GM23338 (cell line): Measurements from ENCODE around the gene USP3. TPM values are rescaled to one million over a fixed set of nuclear protein-coding genes. Genes with fewer than 3 reads are reported as not detected.

Experiments
- ATAC-seq: fragments of 200-7000 bp; cut with Tn5 transposase; 3 replicates; pipeline ENCODE4 v1.9.1; 2020
- DNase-seq: peaks from one replicate; pipeline ENCODE4 v3.0.0-alpha.2; 2015; ENCODE audit warnings: low spot score
- H2AFZ ChIP-seq: fragments of 200-600 bp; sonication (generic); 2 replicates; pipeline ENCODE4 v1.8.0; 2016; ENCODE audit warnings: antibody characterized with exemption, mild to moderate bottlenecking, moderate library complexity
- H3F3A ChIP-seq: fragments of 200-600 bp; sonication (generic); replicated peaks from 2 replicates; pipeline ENCODE4 v1.8.0; 2017; ENCODE audit warnings: antibody characterized with exemption, mixed run types, low read depth
- H3K27ac ChIP-seq: fragments of 200-600 bp; sonication (generic); 2 replicates; pipeline ENCODE4 v1.6.1; 2016; ENCODE audit warnings: low read depth
- H3K27me3 ChIP-seq: fragments of 200-600 bp; sonication (generic); 2 replicates; pipeline ENCODE4 v1.8.0; 2016; ENCODE audit warnings: mild to moderate bottlenecking, mixed run types, moderate library complexity; ENCODE audit not compliant: insufficient read depth
- H3K36me3 ChIP-seq: fragments of 200-600 bp; sonication (generic); 2 replicates; pipeline ENCODE4 v1.8.0; 2016; ENCODE audit warnings: mild to moderate bottlenecking; ENCODE audit not compliant: insufficient read depth
- H3K4me1 ChIP-seq: fragments of 200-600 bp; sonication (generic); 2 replicates; pipeline ENCODE4 v1.8.0; 2016; ENCODE audit warnings: mild to moderate bottlenecking, moderate library complexity; ENCODE audit not compliant: insufficient read depth
- H3K4me2 ChIP-seq: fragments of 200-600 bp; sonication (generic); 2 replicates; pipeline ENCODE4 v1.7.1; 2017; ENCODE audit warnings: mixed run types
- H3K4me3 ChIP-seq: fragments of 200-600 bp; sonication (generic); 2 replicates; pipeline ENCODE4 v1.6.1; 2016; ENCODE audit warnings: mixed run types
- H3K79me2 ChIP-seq: fragments of 200-600 bp; sonication (generic); replicated peaks from 2 replicates; pipeline ENCODE4 v1.8.0; 2017; ENCODE audit warnings: mild to moderate bottlenecking; ENCODE audit not compliant: insufficient read depth
- H3K9me2 ChIP-seq: fragments of 200-600 bp; sonication (generic); 2 replicates; pipeline ENCODE4 v1.8.0; 2017; ENCODE audit not compliant: insufficient read depth
- H4K20me1 ChIP-seq: fragments of 200-600 bp; sonication (generic); replicated peaks from 2 replicates; pipeline ENCODE4 v1.8.0; 2017; ENCODE audit warnings: mild to moderate bottlenecking; ENCODE audit not compliant: insufficient read depth
- H3K27ac Mint-ChIP-seq: 2 replicates; pipeline ENCODE4 v1.8.0; 2020; ENCODE audit warnings: inconsistent platforms, mild to moderate bottlenecking, moderate library complexity, mixed read lengths
- H3K27me3 Mint-ChIP-seq: 3 replicates; pipeline ENCODE4 v1.8.0; 2022; ENCODE audit warnings: low read depth, mild to moderate bottlenecking, moderate library complexity, mixed read lengths, inconsistent platforms; ENCODE audit not compliant: insufficient read depth, poor library complexity
- H3K36me3 Mint-ChIP-seq: 3 replicates; pipeline ENCODE4 v1.8.0; 2021; ENCODE audit warnings: low read depth, mild to moderate bottlenecking, inconsistent platforms, moderate library complexity, mixed read lengths
- H3K4me1 Mint-ChIP-seq: 3 replicates; pipeline ENCODE4 v1.8.0; 2020; ENCODE audit warnings: mild to moderate bottlenecking, inconsistent platforms, mixed read lengths
- H3K4me3 Mint-ChIP-seq: 3 replicates; pipeline ENCODE4 v1.8.0; 2021; ENCODE audit warnings: moderate library complexity, mild to moderate bottlenecking, inconsistent platforms, mixed read lengths
- H3K9me3 Mint-ChIP-seq: 3 replicates; pipeline ENCODE4 v1.8.0; 2020; ENCODE audit warnings: moderate library complexity, mild to moderate bottlenecking, inconsistent platforms, mixed read lengths
- CREB1 ChIP-seq: fragments of 250-450 bp; sonication (Bioruptor Pico); IDR thresholded peaks from 2 replicates; pipeline ENCODE4 v1.5.0; 2020; ENCODE audit warnings: low read depth, mild to moderate bottlenecking, moderate library complexity
- CTCF ChIP-seq, 2 experiments: fragments of 200-600 bp in 1 of 2; sonication (generic) in 1 of 2; conservative IDR thresholded peaks; 2 replicates each; pipeline versions ENCODE4 v1.5.1 to v1.6.1; 2016 to 2017; ENCODE audit warnings: antibody characterized with exemption in 2 of 2, low read depth in 2 of 2, mild to moderate bottlenecking in 2 of 2, moderate library complexity in 1 of 2
- ETS1 ChIP-seq: IDR thresholded peaks from 2 replicates; pipeline ENCODE4 v1.6.1; 2016; ENCODE audit warnings: antibody characterized with exemption
- EZH2 ChIP-seq: fragments of 200-600 bp; sonication (generic); IDR thresholded peaks from one replicate; pipeline ENCODE4 v1.8.0; 2017; ENCODE audit warnings: antibody characterized with exemption, mild to moderate bottlenecking, low read depth; ENCODE audit not compliant: unreplicated experiment
- EZH2phosphoT487 ChIP-seq: fragments of 200-600 bp; sonication (generic); IDR thresholded peaks from one replicate; pipeline ENCODE4 v1.8.1; 2018; ENCODE audit warnings: antibody characterized with exemption; ENCODE audit not compliant: unreplicated experiment
- JUNB ChIP-seq: IDR thresholded peaks from one replicate; pipeline ENCODE4 v1.6.1; 2016; ENCODE audit warnings: antibody characterized with exemption; ENCODE audit not compliant: unreplicated experiment
- NANOG ChIP-seq: IDR thresholded peaks from 2 replicates; pipeline ENCODE4 v1.6.1; 2016; ENCODE audit warnings: antibody characterized with exemption, borderline replicate concordance
- POLR2AphosphoS5 ChIP-seq: IDR thresholded peaks from 2 replicates; pipeline ENCODE4 v1.6.1; 2016; ENCODE audit warnings: antibody characterized with exemption, low read depth
- REST ChIP-seq: IDR thresholded peaks from one replicate; pipeline ENCODE4 v1.6.1; 2018; ENCODE audit warnings: antibody characterized with exemption; ENCODE audit not compliant: unreplicated experiment
- STAT1 ChIP-seq: IDR thresholded peaks from one replicate; pipeline ENCODE4 v1.6.1; 2016; ENCODE audit warnings: antibody characterized with exemption; ENCODE audit not compliant: unreplicated experiment
- ZNF114 ChIP-seq: fragments of 250-450 bp; sonication (Bioruptor Pico); IDR thresholded peaks from 2 replicates; pipeline ENCODE4 v1.5.0; 2020; ENCODE audit warnings: mild to moderate bottlenecking, moderate library complexity
- ZNF331 ChIP-seq: fragments of 250-450 bp; sonication (Bioruptor Pico); IDR thresholded peaks from 2 replicates; pipeline ENCODE4 v1.5.0; 2020; ENCODE audit warnings: low read depth, mild to moderate bottlenecking, moderate library complexity
- ZNF462 ChIP-seq: fragments of 250-450 bp; sonication (Bioruptor Pico); IDR thresholded peaks from 2 replicates; pipeline ENCODE4 v1.5.0; 2020; ENCODE audit warnings: mild to moderate bottlenecking, moderate library complexity
- polyA plus RNA-seq: library from polyadenylated mRNA; unstranded; fragments of >200 nt; fragmentation: Nextera tagmentation; extraction: Ambion mirVana; gene quantifications from 2 replicates; pipeline ENCODE4 v1.2.1, GENCODE V29; 2016
- total RNA-seq: library from RNA; depleted of rRNA; stranded (reverse); fragments of >200 nt; shearing (Covaris generic); gene quantifications from 2 replicates; pipeline ENCODE4 v1.2.3, GENCODE V29; 2014

Gene USP3
- total and polyA plus RNA-seq, 2 experiments from 2014 or later: 9.7 to 9.9 TPM

- no peaks in the 10 kb centered on the region; the same call in 2 of the 3 replicates for H3K9me3 Mint-ChIP-seq
- Histone ChIP-seq H3K27ac (no peak overlapping the region), H4K20me1 (no peaks in the 10 kb centered on the region), H3K4me1 (0 out of 2 replicates have a peak, but pooled peaks cover 5% of the 10 kb centered on the region), H3K9me2 (no peaks in the 10 kb centered on the region), H3K36me3 (no peaks in the 10 kb centered on the region), H3K27me3 (no peaks in the 10 kb centered on the region), H3K79me2 (no peaks in the 10 kb centered on the region), H2AFZ (no peak overlapping the region), H3K4me2 (no peak overlapping the region), H3K4me3 (no peak overlapping the region), H3F3A (no peaks in the 10 kb centered on the region)
- DNase-seq (no peak), ATAC-seq (no peak)
- H3K27ac Mint-ChIP-seq: no peak overlapping the region
- H3K36me3 Mint-ChIP-seq: peaks cover 12% of the 10 kb centered on the region
- no peaks in the 10 kb centered on the region for H3K27me3 Mint-ChIP-seq
- peaks cover 5% of the 10 kb centered on the region for H3K4me1 Mint-ChIP-seq
- TF ChIP-seq EZH2phosphoT487 (no peak), EZH2 (no peak), JUNB (no peak), REST (no peak), ZNF331 (no peak), ZNF462 (no peak), ETS1 (no peak), ZNF114 (CRISPR knock-in tag) (no peak), CREB1 (CRISPR knock-in tag) (no peak), CTCF (conservative IDR thresholded peaks at IDR 0.05; ENCODE audit: low read depth in 2 of 2) (no peak), STAT1 (no peak), NANOG (no peak), POLR2AphosphoS5 (no peak)
- H3K4me3 Mint-ChIP-seq: no peak overlapping the region
Observed at GRCh38 chr15:63582179-63582578, 77.8 kb downstream of the USP3 start.
